ENCODE measurements around the gene CDH13.

CDH13 gene

GRCh38 chr16:83472776-83473501 lies 846.2 kb downstream of the CDH13 start:
- DNase-seq: peak in 1 of 2 experiments; percentile 49

- DNase-seq: no peak
Observed at GRCh38 chr16:83473926-83474650, 847.3 kb downstream of the CDH13 start.

- no peak for DNase-seq
Observed at GRCh38 chr16:83475108-83475507, 848.3 kb downstream of the CDH13 start.

GRCh38 chr16:83481589-83481988 lies 854.8 kb downstream of the CDH13 start:
- no peak for DNase-seq

GRCh38 chr16:83482545-83483162 lies 855.9 kb downstream of the CDH13 start:
- DNase-seq: no peak

- DNase-seq: no peak
Observed at GRCh38 chr16:83490073-83490472, 863.3 kb downstream of the CDH13 start.

- no peak for DNase-seq
Observed at GRCh38 chr16:83494459-83494858, 867.7 kb downstream of the CDH13 start.

GRCh38 chr16:83501481-83501880 lies 874.7 kb downstream of the CDH13 start:
- DNase-seq: no peak

GRCh38 chr16:83508295-83508694 lies 881.5 kb downstream of the CDH13 start:
- DNase-seq: no peak

- no peak for DNase-seq
Observed at GRCh38 chr16:83509316-83509715, 882.5 kb downstream of the CDH13 start.

GRCh38 chr16:83510906-83511305 lies 884.1 kb downstream of the CDH13 start:
- DNase-seq: no peak

GRCh38 chr16:83513008-83513755 lies 886.4 kb downstream of the CDH13 start:
- no peak for DNase-seq

GRCh38 chr16:83515395-83515794 lies 888.6 kb downstream of the CDH13 start:
- no peak for DNase-seq

- DNase-seq: no peak
Observed at GRCh38 chr16:83516931-83517330, 890.2 kb downstream of the CDH13 start.

- no peak for DNase-seq
Observed at GRCh38 chr16:83517398-83517797, 890.6 kb downstream of the CDH13 start.

- no peak for DNase-seq
Observed at GRCh38 chr16:83520596-83520995, 893.8 kb downstream of the CDH13 start.

GRCh38 chr16:83530293-83530692 lies 903.5 kb downstream of the CDH13 start:
- no peak for DNase-seq

- DNase-seq: peak; percentile 31 to 87
Observed at GRCh38 chr16:83532634-83533033, 905.9 kb downstream of the CDH13 start.

GRCh38 chr16:83533193-83533592 lies 906.4 kb downstream of the CDH13 start:
- DNase-seq: no peak

- no peak for DNase-seq
Observed at GRCh38 chr16:83538707-83539106, 911.9 kb downstream of the CDH13 start.

GRCh38 chr16:83539736-83540490 lies 913.1 kb downstream of the CDH13 start:
- DNase-seq: no peak

GRCh38 chr16:83541231-83541630 lies 914.5 kb downstream of the CDH13 start:
- DNase-seq: no peak

- DNase-seq: no peak
Observed at GRCh38 chr16:83542491-83542890, 915.7 kb downstream of the CDH13 start.
